Measurements from ENCODE around the gene ERGIC1.
"Not testable (repeated sequence)": the region's sequence is repeated elsewhere in the genome, so short reads cannot be mapped to it uniquely, and the experiment has no call there.

The ERGIC1 gene

GRCh38 chr5:172849606-172850453, 15.8 kb downstream of the ERGIC1 start:
- DNase-seq = no peak

GRCh38 chr5:172850454-172850797, 16.4 kb downstream of the ERGIC1 start:
- no peak for DNase-seq

- not testable (repeated sequence) for DNase-seq
Measured at GRCh38 chr5:172851254-172851653, 17.2 kb downstream of the ERGIC1 start.

- no peak for DNase-seq
Measured at GRCh38 chr5:172852490-172853354, 18.7 kb downstream of the ERGIC1 start.

- peak; percentile 32 for DNase-seq
Measured at GRCh38 chr5:172853355-172853975, 19.4 kb downstream of the ERGIC1 start.

- no peak for DNase-seq
Measured at GRCh38 chr5:172854451-172854871, 20.4 kb downstream of the ERGIC1 start.

- no peak for DNase-seq
Measured at GRCh38 chr5:172854971-172855370, 20.9 kb downstream of the ERGIC1 start.

GRCh38 chr5:172855597-172856292, 21.7 kb downstream of the ERGIC1 start:
- DNase-seq = no peak

- DNase-seq = no peak
Measured at GRCh38 chr5:172856336-172856735, 22.3 kb downstream of the ERGIC1 start.

- no peak for DNase-seq
Measured at GRCh38 chr5:172857982-172858381, 23.9 kb downstream of the ERGIC1 start.

- no peak for DNase-seq
Measured at GRCh38 chr5:172858511-172858989, 24.5 kb downstream of the ERGIC1 start.

GRCh38 chr5:172858990-172859811, 25.1 kb downstream of the ERGIC1 start:
- DNase-seq = peak; percentile 39

GRCh38 chr5:172859966-172860365, 25.9 kb downstream of the ERGIC1 start:
- DNase-seq = no peak

GRCh38 chr5:172860520-172861443, 26.7 kb downstream of the ERGIC1 start:
- peak; percentile 55 for DNase-seq

GRCh38 chr5:172861461-172861860, 27.4 kb downstream of the ERGIC1 start:
- DNase-seq = no peak

GRCh38 chr5:172862165-172862801, 28.2 kb downstream of the ERGIC1 start:
- DNase-seq = no peak

GRCh38 chr5:172864171-172864570, 30.1 kb downstream of the ERGIC1 start:
- DNase-seq = not testable (repeated sequence)

- DNase-seq = no peak
Measured at GRCh38 chr5:172864747-172865146, 30.7 kb downstream of the ERGIC1 start.

GRCh38 chr5:172866378-172866777, 32.3 kb downstream of the ERGIC1 start:
- DNase-seq = no peak
